GM23338 (cell line): ENCODE measurements around the gene TMEM88. TPM values are rescaled to one million over a fixed set of nuclear protein-coding genes. Genes with fewer than 3 reads are reported as not detected.

Experiments used
- ATAC-seq: fragments of 200-7000 bp; cut with Tn5 transposase; 3 replicates; pipeline ENCODE4 v1.9.1; 2020
- DNase-seq: peaks from one replicate; pipeline ENCODE4 v3.0.0-alpha.2; 2015; ENCODE audit warnings: low spot score
- H2AFZ ChIP-seq: fragments of 200-600 bp; sonication (generic); 2 replicates; pipeline ENCODE4 v1.8.0; 2016; ENCODE audit warnings: antibody characterized with exemption, mild to moderate bottlenecking, moderate library complexity
- H3F3A ChIP-seq: fragments of 200-600 bp; sonication (generic); replicated peaks from 2 replicates; pipeline ENCODE4 v1.8.0; 2017; ENCODE audit warnings: antibody characterized with exemption, mixed run types, low read depth
- H3K27ac ChIP-seq: fragments of 200-600 bp; sonication (generic); 2 replicates; pipeline ENCODE4 v1.6.1; 2016; ENCODE audit warnings: low read depth
- H3K27me3 ChIP-seq: fragments of 200-600 bp; sonication (generic); 2 replicates; pipeline ENCODE4 v1.8.0; 2016; ENCODE audit warnings: mild to moderate bottlenecking, mixed run types, moderate library complexity; ENCODE audit not compliant: insufficient read depth
- H3K36me3 ChIP-seq: fragments of 200-600 bp; sonication (generic); 2 replicates; pipeline ENCODE4 v1.8.0; 2016; ENCODE audit warnings: mild to moderate bottlenecking; ENCODE audit not compliant: insufficient read depth
- H3K4me1 ChIP-seq: fragments of 200-600 bp; sonication (generic); 2 replicates; pipeline ENCODE4 v1.8.0; 2016; ENCODE audit warnings: mild to moderate bottlenecking, moderate library complexity; ENCODE audit not compliant: insufficient read depth
- H3K4me2 ChIP-seq: fragments of 200-600 bp; sonication (generic); 2 replicates; pipeline ENCODE4 v1.7.1; 2017; ENCODE audit warnings: mixed run types
- H3K4me3 ChIP-seq: fragments of 200-600 bp; sonication (generic); 2 replicates; pipeline ENCODE4 v1.6.1; 2016; ENCODE audit warnings: mixed run types
- H3K79me2 ChIP-seq: fragments of 200-600 bp; sonication (generic); replicated peaks from 2 replicates; pipeline ENCODE4 v1.8.0; 2017; ENCODE audit warnings: mild to moderate bottlenecking; ENCODE audit not compliant: insufficient read depth
- H3K9me2 ChIP-seq: fragments of 200-600 bp; sonication (generic); 2 replicates; pipeline ENCODE4 v1.8.0; 2017; ENCODE audit not compliant: insufficient read depth
- H4K20me1 ChIP-seq: fragments of 200-600 bp; sonication (generic); replicated peaks from 2 replicates; pipeline ENCODE4 v1.8.0; 2017; ENCODE audit warnings: mild to moderate bottlenecking; ENCODE audit not compliant: insufficient read depth
- H3K27ac Mint-ChIP-seq: 2 replicates; pipeline ENCODE4 v1.8.0; 2020; ENCODE audit warnings: inconsistent platforms, mild to moderate bottlenecking, moderate library complexity, mixed read lengths
- H3K27me3 Mint-ChIP-seq: 3 replicates; pipeline ENCODE4 v1.8.0; 2022; ENCODE audit warnings: low read depth, mild to moderate bottlenecking, moderate library complexity, mixed read lengths, inconsistent platforms; ENCODE audit not compliant: insufficient read depth, poor library complexity
- H3K36me3 Mint-ChIP-seq: 3 replicates; pipeline ENCODE4 v1.8.0; 2021; ENCODE audit warnings: low read depth, mild to moderate bottlenecking, inconsistent platforms, moderate library complexity, mixed read lengths
- H3K4me1 Mint-ChIP-seq: 3 replicates; pipeline ENCODE4 v1.8.0; 2020; ENCODE audit warnings: mild to moderate bottlenecking, inconsistent platforms, mixed read lengths
- H3K4me3 Mint-ChIP-seq: 3 replicates; pipeline ENCODE4 v1.8.0; 2021; ENCODE audit warnings: moderate library complexity, mild to moderate bottlenecking, inconsistent platforms, mixed read lengths
- H3K9me3 Mint-ChIP-seq: 3 replicates; pipeline ENCODE4 v1.8.0; 2020; ENCODE audit warnings: moderate library complexity, mild to moderate bottlenecking, inconsistent platforms, mixed read lengths
- CTCF ChIP-seq, 2 experiments: fragments of 200-600 bp in 1 of 2; sonication (generic) in 1 of 2; conservative IDR thresholded peaks; 2 replicates each; pipeline versions ENCODE4 v1.5.1 to v1.6.1; 2016 to 2017; ENCODE audit warnings: antibody characterized with exemption in 2 of 2, low read depth in 2 of 2, mild to moderate bottlenecking in 2 of 2, moderate library complexity in 1 of 2
- EZH2 ChIP-seq: fragments of 200-600 bp; sonication (generic); IDR thresholded peaks from one replicate; pipeline ENCODE4 v1.8.0; 2017; ENCODE audit warnings: antibody characterized with exemption, mild to moderate bottlenecking, low read depth; ENCODE audit not compliant: unreplicated experiment
- EZH2phosphoT487 ChIP-seq: fragments of 200-600 bp; sonication (generic); IDR thresholded peaks from one replicate; pipeline ENCODE4 v1.8.1; 2018; ENCODE audit warnings: antibody characterized with exemption; ENCODE audit not compliant: unreplicated experiment
- JUNB ChIP-seq: IDR thresholded peaks from one replicate; pipeline ENCODE4 v1.6.1; 2016; ENCODE audit warnings: antibody characterized with exemption; ENCODE audit not compliant: unreplicated experiment
- NANOG ChIP-seq: IDR thresholded peaks from 2 replicates; pipeline ENCODE4 v1.6.1; 2016; ENCODE audit warnings: antibody characterized with exemption, borderline replicate concordance
- POLR2AphosphoS5 ChIP-seq: IDR thresholded peaks from 2 replicates; pipeline ENCODE4 v1.6.1; 2016; ENCODE audit warnings: antibody characterized with exemption, low read depth
- ZNF331 ChIP-seq: fragments of 250-450 bp; sonication (Bioruptor Pico); IDR thresholded peaks from 2 replicates; pipeline ENCODE4 v1.5.0; 2020; ENCODE audit warnings: low read depth, mild to moderate bottlenecking, moderate library complexity
- ZNF462 ChIP-seq: fragments of 250-450 bp; sonication (Bioruptor Pico); IDR thresholded peaks from 2 replicates; pipeline ENCODE4 v1.5.0; 2020; ENCODE audit warnings: mild to moderate bottlenecking, moderate library complexity
- polyA plus RNA-seq: library from polyadenylated mRNA; unstranded; fragments of >200 nt; fragmentation: Nextera tagmentation; extraction: Ambion mirVana; gene quantifications from 2 replicates; pipeline ENCODE4 v1.2.1, GENCODE V29; 2016
- total RNA-seq: library from RNA; depleted of rRNA; stranded (reverse); fragments of >200 nt; shearing (Covaris generic); gene quantifications from 2 replicates; pipeline ENCODE4 v1.2.3, GENCODE V29; 2014
- TF ChIP-seq, protein P1 (sequence below): IDR thresholded peaks from 2 replicates; pipeline ENCODE4 v1.6.1; 2016; ENCODE audit warnings: antibody characterized with exemption

The TMEM88 gene
- total and polyA plus RNA-seq, 2 experiments from 2014 or later = 0.58 to 0.97 TPM

GRCh38 chr17:7833011-7833794, 21.7 kb upstream of the TMEM88 start:
- Histone ChIP-seq H3K4me1 (peaks cover 14% of the 10 kb centered on the region), H3K79me2 (no peaks in the 10 kb centered on the region), H3K9me2 (no peaks in the 10 kb centered on the region), H3K4me3 (peak overlapping the region; percentile 95), H3F3A (0 out of 2 replicates have a peak, but pooled peaks cover 14% of the 10 kb centered on the region), H3K27ac (no peak overlapping the region), H4K20me1 (no peaks in the 10 kb centered on the region), H3K36me3 (no peaks in the 10 kb centered on the region), H3K4me2 (peak overlapping the region; percentile 100), H2AFZ (peak overlapping the region; percentile 93), H3K27me3 (peaks cover 67% of the 10 kb centered on the region)
- H3K9me3 Mint-ChIP-seq = no peaks in the 10 kb centered on the region; the same call in 2 of the 3 replicates
- peak overlapping the region; percentile 77 for H3K4me3 Mint-ChIP-seq
- no peak for TF ChIP-seq CTCF (conservative IDR thresholded peaks at IDR 0.05; ENCODE audit: low read depth in 2 of 2)
- no peak for TF ChIP-seq NANOG
- TF ChIP-seq POLR2AphosphoS5 = no peak
- TF ChIP-seq EZH2phosphoT487 = no peak
- TF ChIP-seq EZH2 = no peak
- TF ChIP-seq, protein P1, sequence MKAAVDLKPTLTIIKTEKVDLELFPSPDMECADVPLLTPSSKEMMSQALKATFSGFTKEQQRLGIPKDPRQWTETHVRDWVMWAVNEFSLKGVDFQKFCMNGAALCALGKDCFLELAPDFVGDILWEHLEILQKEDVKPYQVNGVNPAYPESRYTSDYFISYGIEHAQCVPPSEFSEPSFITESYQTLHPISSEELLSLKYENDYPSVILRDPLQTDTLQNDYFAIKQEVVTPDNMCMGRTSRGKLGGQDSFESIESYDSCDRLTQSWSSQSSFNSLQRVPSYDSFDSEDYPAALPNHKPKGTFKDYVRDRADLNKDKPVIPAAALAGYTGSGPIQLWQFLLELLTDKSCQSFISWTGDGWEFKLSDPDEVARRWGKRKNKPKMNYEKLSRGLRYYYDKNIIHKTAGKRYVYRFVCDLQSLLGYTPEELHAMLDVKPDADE = no peak
- no peak for TF ChIP-seq ZNF462 (CRISPR knock-in tag)
- TF ChIP-seq JUNB = no peak
- TF ChIP-seq ZNF331 = no peak
- H3K4me1 Mint-ChIP-seq = peaks cover 16% of the 10 kb centered on the region
- ATAC-seq = no peak
- H3K36me3 Mint-ChIP-seq = no peaks in the 10 kb centered on the region
- peaks cover 46% of the 10 kb centered on the region for H3K27me3 Mint-ChIP-seq
- H3K27ac Mint-ChIP-seq = no peak overlapping the region
- DNase-seq = no peak
